Breast epithelium (tissue), 3 donors: ENCODE measurements around the gene NRG3.

Experiments
- CTCF ChIP-seq, 3 donors: fragments of 450-650 bp; IDR thresholded peaks; one replicate each; pipeline ENCODE4 v1.5.1; 2016 to 2017; ENCODE audit warnings: antibody characterized with exemption in 3 of 3, mild to moderate bottlenecking in 3 of 3, moderate library complexity in 3 of 3
- POLR2A ChIP-seq: fragments of 450-650 bp; IDR thresholded peaks from one replicate; pipeline ENCODE4 v1.6.1; 2016; ENCODE audit warnings: antibody characterized with exemption, mild to moderate bottlenecking, moderate library complexity

GRCh38 chr10:82558014-82558607 lies 683.1 kb downstream of the NRG3 start:
- TF ChIP-seq CTCF (IDR thresholded peaks at IDR 0.05) (no peak), POLR2A (no peak)
